Stimulated activated CD4-positive, alpha-beta T cell treated with anti-CD3 and anti-CD28 coated beads, Interleukin-4, amount 100 ng/mL, for 48 hours (primary cell): Measurements from ENCODE around the gene SUMO3.

Source experiments
- DNase-seq, 2 donors: peaks; one replicate each; pipeline ENCODE4 v3.0.0-alpha.2; 2020; ENCODE audit warnings: low read depth in 2 of 2

The SUMO3 gene

GRCh38 chr21:44802396-44803153 is 15.3 kb downstream of the SUMO3 start:
- no peak for DNase-seq

GRCh38 chr21:44801468-44802395 is 16.1 kb downstream of the SUMO3 start, which contains the start of gene UBE2G2:
TSS of gene UBE2G2 (minus strand) at chr21:44801820. CDS start at chr21:44801748, 72 bp downstream.
- DNase-seq = peak; percentile 79 to 83

- DNase-seq = no peak
Observed at GRCh38 chr21:44800971-44801467, 16.8 kb downstream of the SUMO3 start.

GRCh38 chr21:44800103-44800502 is 17.8 kb downstream of the SUMO3 start:
- DNase-seq = no peak

- no peak for DNase-seq
Observed at GRCh38 chr21:44799646-44800045, 18.2 kb downstream of the SUMO3 start.

GRCh38 chr21:44797775-44798174 is 20.1 kb downstream of the SUMO3 start:
- no peak for DNase-seq

GRCh38 chr21:44795342-44795741 is 22.5 kb downstream of the SUMO3 start:
- DNase-seq = no peak

GRCh38 chr21:44793592-44794374 is 24.1 kb downstream of the SUMO3 start:
- no peak for DNase-seq

GRCh38 chr21:44792702-44793591 is 24.9 kb downstream of the SUMO3 start:
- no peak for DNase-seq

- DNase-seq = no peak
Observed at GRCh38 chr21:44791993-44792392, 25.9 kb downstream of the SUMO3 start.

- DNase-seq = no peak
Observed at GRCh38 chr21:44791246-44791645, 26.6 kb downstream of the SUMO3 start.

GRCh38 chr21:44790368-44790767 is 27.5 kb downstream of the SUMO3 start:
- no peak for DNase-seq

GRCh38 chr21:44789880-44790279 is 28.0 kb downstream of the SUMO3 start:
- DNase-seq = no peak

- no peak for DNase-seq
Observed at GRCh38 chr21:44785620-44786335, 32.1 kb downstream of the SUMO3 start.

GRCh38 chr21:44784810-44785209 is 33.1 kb downstream of the SUMO3 start:
- no peak for DNase-seq

- DNase-seq = no peak
Observed at GRCh38 chr21:44783020-44783696, 34.7 kb downstream of the SUMO3 start.

- DNase-seq = no peak
Observed at GRCh38 chr21:44780767-44781459, 36.9 kb downstream of the SUMO3 start.

GRCh38 chr21:44780137-44780502 is 37.7 kb downstream of the SUMO3 start:
- no peak for DNase-seq
